Neural progenitor cell (in vitro differentiated cells): ENCODE measurements around the gene HMOX2. TPM values are rescaled to one million over a fixed set of nuclear protein-coding genes. Genes with fewer than 3 reads are reported as not detected.

Experiments used
- DNase-seq: peaks from one replicate; pipeline ENCODE4 v3.0.0-alpha.2; 2016; ENCODE audit warnings: low spot score
- H2AFZ ChIP-seq: fragments of 200-600 bp; sonication (generic); replicated peaks from 2 replicates; pipeline ENCODE4 v1.6.1; 2016; ENCODE audit warnings: antibody characterized with exemption
- H3F3A ChIP-seq: fragments of 200-600 bp; sonication (generic); 2 replicates; pipeline ENCODE4 v1.6.1; 2016; ENCODE audit warnings: antibody characterized with exemption, low read depth
- H3K27ac ChIP-seq: fragments of 200-600 bp; sonication (generic); 2 replicates; pipeline ENCODE4 v1.5.1; 2016; ENCODE audit warnings: mild to moderate bottlenecking
- H3K27me3 ChIP-seq: fragments of 200-600 bp; sonication (generic); 2 replicates; pipeline ENCODE4 v1.6.1; 2016; ENCODE audit warnings: mild to moderate bottlenecking, moderate library complexity
- H3K36me3 ChIP-seq: fragments of 200-600 bp; sonication (generic); 2 replicates; pipeline ENCODE4 v1.5.1; 2016
- H3K4me1 ChIP-seq: fragments of 200-600 bp; sonication (generic); 2 replicates; pipeline ENCODE4 v1.6.1; 2016; ENCODE audit warnings: mixed run types
- H3K4me2 ChIP-seq: fragments of 200-600 bp; sonication (generic); 2 replicates; pipeline ENCODE4 v1.6.1; 2016
- H3K4me3 ChIP-seq: fragments of 200-600 bp; sonication (generic); 2 replicates; pipeline ENCODE4 v1.5.1; 2016
- H3K79me2 ChIP-seq: fragments of 200-600 bp; sonication (generic); 2 replicates; pipeline ENCODE4 v1.6.1; 2016; ENCODE audit warnings: low read depth
- H3K9ac ChIP-seq: fragments of 200-600 bp; sonication (generic); 2 replicates; pipeline ENCODE4 v1.6.1; 2016
- H3K9me3 ChIP-seq: fragments of 200-600 bp; sonication (generic); 2 replicates; pipeline ENCODE4 v1.5.1; 2016; ENCODE audit warnings: low read depth
- H4K20me1 ChIP-seq: fragments of 200-600 bp; sonication (generic); 2 replicates; pipeline ENCODE4 v1.6.1; 2016; ENCODE audit warnings: low read depth
- H3K27ac Mint-ChIP-seq: 3 replicates; pipeline ENCODE4 v1.8.0; 2021; ENCODE audit warnings: mixed read lengths
- H3K27me3 Mint-ChIP-seq: 2 replicates; pipeline ENCODE4 v1.8.0; 2022; ENCODE audit warnings: low read depth, mild to moderate bottlenecking, inconsistent platforms, moderate library complexity, mixed read lengths; ENCODE audit not compliant: insufficient read depth
- H3K36me3 Mint-ChIP-seq: 3 replicates; pipeline ENCODE4 v1.8.0; 2021; ENCODE audit warnings: mixed read lengths
- H3K4me1 Mint-ChIP-seq: 3 replicates; pipeline ENCODE4 v1.8.0; 2021; ENCODE audit warnings: mixed read lengths
- H3K4me3 Mint-ChIP-seq: 3 replicates; pipeline ENCODE4 v1.8.0; 2021; ENCODE audit warnings: mild to moderate bottlenecking, moderate library complexity, mixed read lengths
- H3K9me3 Mint-ChIP-seq: 3 replicates; pipeline ENCODE4 v1.8.0; 2020; ENCODE audit warnings: mixed read lengths
- EZH2 ChIP-seq: fragments of 200-600 bp; sonication (generic); IDR thresholded peaks from 2 replicates; pipeline ENCODE4 v1.6.1; 2017; ENCODE audit warnings: antibody characterized with exemption, mild to moderate bottlenecking, moderate library complexity
- EZH2phosphoT487 ChIP-seq: fragments of 200-600 bp; sonication (generic); IDR thresholded peaks from 2 replicates; pipeline ENCODE4 v1.6.1; 2017; ENCODE audit warnings: antibody characterized with exemption
- total RNA-seq: library from RNA; depleted of rRNA; stranded (reverse); fragments of >200 nt; gene quantifications from 2 replicates; pipeline ENCODE4 v1.2.3, GENCODE V29; 2015; ENCODE audit warnings: low replicate concordance
- TF ChIP-seq, protein P1 (sequence below): fragments of 200-600 bp; sonication (generic); IDR thresholded peaks from 2 replicates; pipeline ENCODE4 v1.5.1; 2017; ENCODE audit warnings: antibody characterized with exemption, mild to moderate bottlenecking

Gene HMOX2
- total RNA-seq, 1 donor from 2014 or later = 20.3 TPM

DNA sequence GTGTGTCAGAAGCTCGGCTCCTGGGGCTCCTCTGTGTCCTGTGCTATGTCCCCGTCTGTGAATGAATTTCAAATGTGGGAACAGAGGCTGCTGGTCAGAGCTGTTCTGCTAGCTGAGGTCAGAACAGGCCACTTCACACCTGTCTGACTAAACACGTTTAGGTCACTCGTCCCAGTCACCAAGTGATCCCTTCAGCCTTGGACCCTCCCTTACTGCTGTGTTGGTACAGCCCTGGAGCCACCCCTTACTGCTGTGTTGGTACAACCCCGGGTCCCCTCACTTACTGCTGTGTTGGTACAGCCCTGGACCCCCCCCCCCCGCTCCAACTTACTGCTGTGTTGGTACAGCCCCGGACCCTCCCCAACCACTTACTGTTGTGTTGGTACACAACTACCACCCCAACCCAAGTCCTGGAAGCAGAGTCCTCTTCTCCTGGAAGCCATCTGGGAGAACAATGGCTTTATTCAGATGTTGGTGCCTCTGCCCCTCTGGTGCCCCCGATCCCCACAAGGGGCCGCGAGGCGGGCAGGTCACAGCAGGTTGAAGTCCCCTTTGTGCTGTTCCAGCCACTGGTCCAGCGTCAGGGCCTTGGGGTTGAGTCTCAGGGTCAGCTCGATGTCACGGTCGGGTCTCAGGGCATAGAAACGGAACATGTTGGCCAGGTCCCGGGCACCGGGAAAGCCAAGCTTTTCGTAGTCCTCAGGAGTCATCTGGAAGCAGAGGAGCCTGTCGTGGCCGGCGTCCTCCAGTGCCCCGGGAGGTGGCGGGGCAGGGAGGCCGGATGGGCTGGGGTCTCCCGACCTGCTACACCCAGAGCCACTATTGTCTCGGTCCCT, 14.7 kb upstream of the HMOX2 start:
- DNase-seq = peak; percentile 51
- H3K4me3 Mint-ChIP-seq = no peak overlapping the region
- Histone ChIP-seq H3K9ac (no peak overlapping the region), H3K36me3 (no peaks in the 10 kb centered on the region), H3F3A (peaks cover 18% of the 10 kb centered on the region), H3K27ac (peak overlapping the region; percentile 46), H3K4me3 (no peak overlapping the region), H2AFZ (no peak overlapping the region), H3K4me2 (no peak overlapping the region), H3K9me3 (no peaks in the 10 kb centered on the region), H3K79me2 (no peaks in the 10 kb centered on the region), H3K4me1 (peaks cover 6% of the 10 kb centered on the region), H4K20me1 (peaks cover 7% of the 10 kb centered on the region), H3K27me3 (no peaks in the 10 kb centered on the region)
- peaks cover 2% of the 10 kb centered on the region for H3K27me3 Mint-ChIP-seq
- TF ChIP-seq EZH2 = no peak
- no peak for TF ChIP-seq EZH2phosphoT487
- TF ChIP-seq, protein P1, sequence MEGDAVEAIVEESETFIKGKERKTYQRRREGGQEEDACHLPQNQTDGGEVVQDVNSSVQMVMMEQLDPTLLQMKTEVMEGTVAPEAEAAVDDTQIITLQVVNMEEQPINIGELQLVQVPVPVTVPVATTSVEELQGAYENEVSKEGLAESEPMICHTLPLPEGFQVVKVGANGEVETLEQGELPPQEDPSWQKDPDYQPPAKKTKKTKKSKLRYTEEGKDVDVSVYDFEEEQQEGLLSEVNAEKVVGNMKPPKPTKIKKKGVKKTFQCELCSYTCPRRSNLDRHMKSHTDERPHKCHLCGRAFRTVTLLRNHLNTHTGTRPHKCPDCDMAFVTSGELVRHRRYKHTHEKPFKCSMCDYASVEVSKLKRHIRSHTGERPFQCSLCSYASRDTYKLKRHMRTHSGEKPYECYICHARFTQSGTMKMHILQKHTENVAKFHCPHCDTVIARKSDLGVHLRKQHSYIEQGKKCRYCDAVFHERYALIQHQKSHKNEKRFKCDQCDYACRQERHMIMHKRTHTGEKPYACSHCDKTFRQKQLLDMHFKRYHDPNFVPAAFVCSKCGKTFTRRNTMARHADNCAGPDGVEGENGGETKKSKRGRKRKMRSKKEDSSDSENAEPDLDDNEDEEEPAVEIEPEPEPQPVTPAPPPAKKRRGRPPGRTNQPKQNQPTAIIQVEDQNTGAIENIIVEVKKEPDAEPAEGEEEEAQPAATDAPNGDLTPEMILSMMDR = no peak
- no peaks in the 10 kb centered on the region for H3K9me3 Mint-ChIP-seq
- H3K27ac Mint-ChIP-seq = no peak overlapping the region
- peaks cover 8% of the 10 kb centered on the region for H3K36me3 Mint-ChIP-seq
- H3K4me1 Mint-ChIP-seq = peaks cover 12% of the 10 kb centered on the region

DNA sequence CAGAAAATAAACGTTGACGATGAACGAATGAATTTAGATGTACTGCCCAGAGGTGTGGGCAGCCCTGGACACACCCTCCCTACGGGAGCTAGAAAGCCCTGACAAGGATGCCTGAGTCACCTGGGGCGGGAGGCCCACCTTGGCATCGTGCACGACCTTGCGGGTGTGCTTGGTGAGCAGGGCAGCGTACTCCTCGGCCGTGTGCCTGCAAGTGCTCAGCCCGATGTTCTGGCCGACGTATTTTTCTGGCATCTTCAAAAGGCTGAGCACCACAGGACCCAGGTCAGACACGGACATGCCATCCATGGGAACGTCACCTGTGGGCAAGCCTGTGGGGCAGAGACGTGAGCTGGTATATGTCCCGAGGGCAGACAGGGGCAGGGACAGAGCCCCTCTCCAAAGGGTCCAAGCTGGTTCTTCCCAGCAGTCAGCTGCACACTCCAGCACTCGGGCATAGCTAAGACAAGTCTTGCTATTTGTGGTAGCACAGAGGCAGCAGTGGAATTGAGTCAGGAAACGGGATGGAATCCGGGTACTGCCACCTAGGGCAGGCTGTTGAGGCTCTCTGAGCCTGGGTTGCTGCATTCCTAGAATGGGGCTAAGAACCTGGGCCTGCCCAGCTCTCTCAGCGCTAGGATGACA, 12.6 kb upstream of the HMOX2 start:
- Histone ChIP-seq H3K4me3 (no peak overlapping the region), H3K4me2 (no peak overlapping the region), H2AFZ (no peak overlapping the region), H3K79me2 (no peaks in the 10 kb centered on the region), H3K9me3 (no peaks in the 10 kb centered on the region), H4K20me1 (peaks cover 7% of the 10 kb centered on the region), H3K36me3 (no peaks in the 10 kb centered on the region), H3F3A (peaks cover 18% of the 10 kb centered on the region), H3K9ac (no peak overlapping the region), H3K27me3 (no peaks in the 10 kb centered on the region), H3K4me1 (peaks cover 6% of the 10 kb centered on the region), H3K27ac (no peak overlapping the region)
- no peak for TF ChIP-seq EZH2phosphoT487
- TF ChIP-seq EZH2 = no peak
- TF ChIP-seq, protein P1 = no peak
- Mint-ChIP-seq H3K27ac (peak overlapping the region; percentile 83), H3K9me3 (no peaks in the 10 kb centered on the region), H3K27me3 (peaks cover 6% of the 10 kb centered on the region), H3K36me3 (peaks cover 12% of the 10 kb centered on the region), H3K4me1 (peaks cover 12% of the 10 kb centered on the region), H3K4me3 (no peak overlapping the region)
- DNase-seq = no peak

- Histone ChIP-seq H2AFZ (no peak overlapping the region), H3K4me3 (no peak overlapping the region), H3K4me1 (peaks cover 2% of the 10 kb centered on the region), H3K36me3 (no peaks in the 10 kb centered on the region), H3K27ac (no peak overlapping the region), H3K27me3 (no peaks in the 10 kb centered on the region), H3K79me2 (no peaks in the 10 kb centered on the region), H3F3A (peaks cover 7% of the 10 kb centered on the region), H4K20me1 (peaks cover 10% of the 10 kb centered on the region), H3K9ac (no peak overlapping the region), H3K4me2 (no peak overlapping the region), H3K9me3 (no peaks in the 10 kb centered on the region)
- Mint-ChIP-seq H3K4me3 (no peak overlapping the region), H3K36me3 (peaks cover 7% of the 10 kb centered on the region), H3K4me1 (peaks cover 8% of the 10 kb centered on the region), H3K27ac (no peak overlapping the region), H3K9me3 (no peaks in the 10 kb centered on the region), H3K27me3 (peaks cover 6% of the 10 kb centered on the region)
- TF ChIP-seq EZH2 (no peak), EZH2phosphoT487 (no peak)
- no peak for DNase-seq
These were observed 10.0 kb upstream of the HMOX2 start for GRCh38 chr16:4465977-4466779.
